ENCODE measurements around the gene CACNA1S.

DNA sequence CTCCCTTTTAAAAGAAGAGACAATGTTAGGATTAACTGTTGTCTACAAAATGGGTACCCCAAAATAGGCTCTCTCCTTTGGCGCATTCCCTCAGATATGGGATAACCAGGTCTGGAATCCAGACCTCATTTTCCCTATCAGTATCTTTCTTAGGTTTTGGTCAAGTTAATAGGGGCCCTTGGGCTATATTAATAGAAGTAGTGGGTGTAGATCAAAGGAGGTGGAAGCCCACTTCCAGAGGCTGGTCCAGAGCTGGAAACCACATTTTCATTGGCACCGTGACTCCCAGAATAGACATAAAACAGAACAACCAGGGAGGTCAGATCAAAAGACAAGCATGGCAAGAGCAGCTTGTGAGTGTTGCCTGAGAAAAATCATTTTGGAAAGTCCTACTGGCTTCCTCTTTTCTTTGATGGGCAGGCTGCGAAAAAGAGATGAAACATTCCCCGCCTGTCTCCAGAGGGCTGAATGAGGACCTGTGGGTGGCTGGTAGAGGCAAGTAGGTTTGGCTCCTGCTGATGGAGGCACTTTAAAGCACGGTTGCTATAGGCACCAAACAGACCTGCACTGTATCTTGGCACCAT, 62.9 kb downstream of the CACNA1S start:
- TF ChIP-seq CTCF (IDR thresholded peaks at IDR 0.05), result no peak
- TF ChIP-seq EZH2phosphoT487 (IDR thresholded peaks at IDR 0.05), result no peak

Data from neural progenitor cell (in vitro differentiated cells).